Liver (tissue), 9 donors: Measurements from ENCODE around the gene ST14. TPM values are rescaled to one million over a fixed set of nuclear protein-coding genes. Genes with fewer than 3 reads are reported as not detected.

ENCODE experiments used
- DNase-seq: peaks from one replicate; pipeline ENCODE4 v3.0.0-alpha.2; 2017; ENCODE audit warnings: low spot score
- H3K27ac ChIP-seq, 2 donors: one replicate each; pipeline ENCODE4 v1.7.0; 2013; ENCODE audit warnings: inconsistent platforms in 2 of 2, low read length in 2 of 2, control low read depth in 1 of 2, low read depth in 1 of 2, mild to moderate bottlenecking in 1 of 2
- H3K27me3 ChIP-seq, 4 donors: one replicate each; pipeline versions ENCODE4 v1.6.1 to v1.7.0; 2013; ENCODE audit warnings: low read length in 3 of 4, inconsistent platforms in 1 of 4, mild to moderate bottlenecking in 1 of 4, moderate library complexity in 1 of 4; ENCODE audit not compliant: control insufficient read depth in 4 of 4, insufficient read depth in 4 of 4
- H3K36me3 ChIP-seq, 4 donors: one replicate each; pipeline versions ENCODE4 v1.6.1 to v1.7.0; 2013; ENCODE audit warnings: low read length in 3 of 4, mild to moderate bottlenecking in 3 of 4, low read depth in 1 of 4, moderate library complexity in 1 of 4; ENCODE audit not compliant: control insufficient read depth in 4 of 4, insufficient read depth in 3 of 4
- H3K4me1 ChIP-seq, 4 donors: one replicate each; pipeline versions ENCODE4 v1.6.1 to v1.7.0; 2013; ENCODE audit warnings: low read length in 3 of 4, mild to moderate bottlenecking in 3 of 4, moderate library complexity in 1 of 4; ENCODE audit not compliant: control insufficient read depth in 4 of 4, insufficient read depth in 4 of 4
- H3K4me3 ChIP-seq, 3 donors: one replicate each; pipeline versions ENCODE4 v1.6.1 to v1.7.0; 2013; ENCODE audit warnings: low read length in 3 of 3, control low read depth in 1 of 3, low read depth in 1 of 3, mild to moderate bottlenecking in 1 of 3
- H3K9ac ChIP-seq, 2 donors: one replicate each; pipeline ENCODE4 v1.7.0; 2013; ENCODE audit warnings: low read length in 2 of 2, mild to moderate bottlenecking in 2 of 2, moderate library complexity in 2 of 2, control low read depth in 1 of 2, low read depth in 1 of 2
- H3K9me3 ChIP-seq, 4 donors: one replicate each; pipeline versions ENCODE4 v1.6.1 to v1.7.0; 2013; ENCODE audit warnings: low read length in 3 of 4; ENCODE audit not compliant: control insufficient read depth in 4 of 4
- EGR1 ChIP-seq, 2 donors: IDR thresholded peaks; 2 replicates each; pipeline ENCODE4 v1.6.1; 2016 to 2018; ENCODE audit warnings: antibody characterized with exemption in 2 of 2, low read depth in 2 of 2
- FOXA1 ChIP-seq: IDR thresholded peaks from 2 replicates; pipeline ENCODE4 v1.6.1; 2016; ENCODE audit warnings: antibody characterized with exemption
- FOXA2 ChIP-seq: IDR thresholded peaks from 2 replicates; pipeline ENCODE4 v1.6.1; 2016; ENCODE audit warnings: antibody characterized with exemption
- GABPA ChIP-seq, 2 donors: IDR thresholded peaks in 1 of 2; conservative IDR thresholded peaks in 1 of 2; 2 replicates each; pipeline ENCODE4 v1.6.1; 2016; ENCODE audit warnings: antibody characterized with exemption in 2 of 2, mild to moderate bottlenecking in 1 of 2, moderate library complexity in 1 of 2
- HNF4A ChIP-seq, 2 donors: conservative IDR thresholded peaks; 2 replicates each; pipeline ENCODE4 v1.6.1; 2016; ENCODE audit warnings: antibody characterized with exemption in 2 of 2, mild to moderate bottlenecking in 2 of 2
- HNF4G ChIP-seq: IDR thresholded peaks from 2 replicates; pipeline ENCODE4 v1.6.1; 2016; ENCODE audit warnings: antibody characterized with exemption
- JUND ChIP-seq, 2 donors: IDR thresholded peaks; 2 replicates each; pipeline ENCODE4 v1.6.1; 2016; ENCODE audit warnings: antibody characterized with exemption in 2 of 2
- MAX ChIP-seq: IDR thresholded peaks from 2 replicates; pipeline ENCODE4 v1.6.1; 2016; ENCODE audit warnings: antibody characterized with exemption
- NR2F2 ChIP-seq: IDR thresholded peaks from 2 replicates; pipeline ENCODE4 v1.6.1; 2016; ENCODE audit warnings: antibody characterized with exemption
- RAD21 ChIP-seq, 2 donors: IDR thresholded peaks; 2 replicates each; pipeline ENCODE4 v1.6.1; 2016; ENCODE audit warnings: antibody characterized with exemption in 2 of 2, mild to moderate bottlenecking in 2 of 2
- REST ChIP-seq: IDR thresholded peaks from 2 replicates; pipeline ENCODE4 v1.6.1; 2016; ENCODE audit warnings: antibody characterized with exemption, mild to moderate bottlenecking
- RXRA ChIP-seq, 2 donors: IDR thresholded peaks; 2 replicates each; pipeline ENCODE4 v1.6.1; 2017 to 2018; ENCODE audit warnings: antibody characterized with exemption in 2 of 2, mild to moderate bottlenecking in 1 of 2
- SP1 ChIP-seq: IDR thresholded peaks from 2 replicates; pipeline ENCODE4 v1.6.1; 2018; ENCODE audit warnings: antibody characterized with exemption, mild to moderate bottlenecking
- TAF1 ChIP-seq: conservative IDR thresholded peaks from 2 replicates; pipeline ENCODE4 v1.6.1; 2016; ENCODE audit warnings: antibody characterized with exemption, mild to moderate bottlenecking
- YY1 ChIP-seq: IDR thresholded peaks from 2 replicates; pipeline ENCODE4 v1.6.1; 2016; ENCODE audit warnings: antibody characterized with exemption, mild to moderate bottlenecking
- WGBS: extraction: QIAGEN DNeasy Blood & Tissue Kit; methylation state at CpG from one replicate; pipeline ENCODE4 v1.1.7; 2013; 5-methylcytosine and 5-hydroxymethylcytosine counted together
- polyA plus RNA-seq, 2 donors: library from polyadenylated mRNA; stranded (reverse) in 1 of 2; unstranded in 1 of 2; fragments of 200-250 nt in 1 of 2; fragments of >200 nt in 1 of 2; fragmentation: Nextera tagmentation in 1 of 2; extraction: Ambion mirVana in 1 of 2; gene quantifications; one replicate each; pipeline versions ENCODE4 v1.2.1 to v1.2.3, GENCODE V29; 2013 to 2015
- total RNA-seq, 2 donors: library from RNA; depleted of rRNA; stranded (reverse); fragments of >200 nt; gene quantifications; one replicate each; pipeline ENCODE4 v1.2.3, GENCODE V29; 2014
- TF ChIP-seq, protein P1 (sequence below): fragments of 150-350 bp; IDR thresholded peaks from 2 replicates; pipeline ENCODE4 v1.5.1; 2017; ENCODE audit warnings: improper control_type of control experiment, low read depth, low read length; ENCODE audit not compliant: missing input control
- TF ChIP-seq, protein P2 (sequence below): IDR thresholded peaks from 2 replicates; pipeline ENCODE4 v1.6.1; 2016; ENCODE audit warnings: antibody characterized with exemption
- TF ChIP-seq, protein P3 (sequence below): IDR thresholded peaks from 2 replicates; pipeline ENCODE4 v1.6.1; 2016; ENCODE audit warnings: antibody characterized with exemption
- donor health status: healthy.
- donor health status: healthy.
- donor health status: healthy.
- donor health status: healthy.
- donor health status: healthy.

ST14 gene
- total and polyA plus RNA-seq, 4 donors: 2.8 to 5.9 (median 4.5) TPM

GRCh38 chr11:130192845-130193267 is 33.3 kb downstream of the ST14 start:
- DNase-seq: no peak
- no peaks in the 10 kb centered on the region for H3K36me3 ChIP-seq
- no peak overlapping the region for H3K9ac ChIP-seq
- H3K27ac ChIP-seq: no peak overlapping the region
- no peak overlapping the region for H3K4me3 ChIP-seq
- WGBS: 34% methylated on average over 4 of the region's 4 CpGs
- TF ChIP-seq NR2F2: no peak
- no peak for TF ChIP-seq GABPA (IDR thresholded peaks at IDR 0.05 in 1 of 2, conservative IDR thresholded peaks at IDR 0.05 in 1 of 2)
- TF ChIP-seq, protein P1, sequence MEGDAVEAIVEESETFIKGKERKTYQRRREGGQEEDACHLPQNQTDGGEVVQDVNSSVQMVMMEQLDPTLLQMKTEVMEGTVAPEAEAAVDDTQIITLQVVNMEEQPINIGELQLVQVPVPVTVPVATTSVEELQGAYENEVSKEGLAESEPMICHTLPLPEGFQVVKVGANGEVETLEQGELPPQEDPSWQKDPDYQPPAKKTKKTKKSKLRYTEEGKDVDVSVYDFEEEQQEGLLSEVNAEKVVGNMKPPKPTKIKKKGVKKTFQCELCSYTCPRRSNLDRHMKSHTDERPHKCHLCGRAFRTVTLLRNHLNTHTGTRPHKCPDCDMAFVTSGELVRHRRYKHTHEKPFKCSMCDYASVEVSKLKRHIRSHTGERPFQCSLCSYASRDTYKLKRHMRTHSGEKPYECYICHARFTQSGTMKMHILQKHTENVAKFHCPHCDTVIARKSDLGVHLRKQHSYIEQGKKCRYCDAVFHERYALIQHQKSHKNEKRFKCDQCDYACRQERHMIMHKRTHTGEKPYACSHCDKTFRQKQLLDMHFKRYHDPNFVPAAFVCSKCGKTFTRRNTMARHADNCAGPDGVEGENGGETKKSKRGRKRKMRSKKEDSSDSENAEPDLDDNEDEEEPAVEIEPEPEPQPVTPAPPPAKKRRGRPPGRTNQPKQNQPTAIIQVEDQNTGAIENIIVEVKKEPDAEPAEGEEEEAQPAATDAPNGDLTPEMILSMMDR: no peak
- no peak for TF ChIP-seq JUND (IDR thresholded peaks at IDR 0.05)
- TF ChIP-seq, protein P2, sequence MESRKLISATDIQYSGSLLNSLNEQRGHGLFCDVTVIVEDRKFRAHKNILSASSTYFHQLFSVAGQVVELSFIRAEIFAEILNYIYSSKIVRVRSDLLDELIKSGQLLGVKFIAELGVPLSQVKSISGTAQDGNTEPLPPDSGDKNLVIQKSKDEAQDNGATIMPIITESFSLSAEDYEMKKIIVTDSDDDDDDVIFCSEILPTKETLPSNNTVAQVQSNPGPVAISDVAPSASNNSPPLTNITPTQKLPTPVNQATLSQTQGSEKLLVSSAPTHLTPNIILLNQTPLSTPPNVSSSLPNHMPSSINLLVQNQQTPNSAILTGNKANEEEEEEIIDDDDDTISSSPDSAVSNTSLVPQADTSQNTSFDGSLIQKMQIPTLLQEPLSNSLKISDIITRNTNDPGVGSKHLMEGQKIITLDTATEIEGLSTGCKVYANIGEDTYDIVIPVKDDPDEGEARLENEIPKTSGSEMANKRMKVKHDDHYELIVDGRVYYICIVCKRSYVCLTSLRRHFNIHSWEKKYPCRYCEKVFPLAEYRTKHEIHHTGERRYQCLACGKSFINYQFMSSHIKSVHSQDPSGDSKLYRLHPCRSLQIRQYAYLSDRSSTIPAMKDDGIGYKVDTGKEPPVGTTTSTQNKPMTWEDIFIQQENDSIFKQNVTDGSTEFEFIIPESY: no peak
- TF ChIP-seq RXRA (IDR thresholded peaks at IDR 0.05): peak; percentile 50 to 60
- TF ChIP-seq HNF4G: peak; percentile 67
- TF ChIP-seq FOXA2: peak; percentile 15
- no peak for TF ChIP-seq FOXA1
- TF ChIP-seq MAX: no peak
- TF ChIP-seq HNF4A (conservative IDR thresholded peaks at IDR 0.05): peak; percentile 80 to 90
- peak in 1 of 2 donors; percentile 18 for TF ChIP-seq RAD21 (IDR thresholded peaks at IDR 0.05)
- no peak for TF ChIP-seq TAF1
- TF ChIP-seq YY1: no peak
- TF ChIP-seq REST: no peak
- TF ChIP-seq EGR1 (IDR thresholded peaks at IDR 0.05; ENCODE audit: low read depth in 2 of 2): no peak
- TF ChIP-seq, protein P3, sequence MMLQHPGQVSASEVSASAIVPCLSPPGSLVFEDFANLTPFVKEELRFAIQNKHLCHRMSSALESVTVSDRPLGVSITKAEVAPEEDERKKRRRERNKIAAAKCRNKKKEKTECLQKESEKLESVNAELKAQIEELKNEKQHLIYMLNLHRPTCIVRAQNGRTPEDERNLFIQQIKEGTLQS: no peak
- peak; percentile 84 for TF ChIP-seq SP1
- H3K27me3 ChIP-seq: no peaks in the 10 kb centered on the region
- peaks cover 0 to 15% (median 7%) of the 10 kb centered on the region in 4 donors for H3K4me1 ChIP-seq
- no peaks in the 10 kb centered on the region for H3K9me3 ChIP-seq
